CD4-positive, alpha-beta T cell treated with Interleukin-17A for 1 hour (primary cell): ENCODE results near the gene PAPOLA.
A peak's percentile ranks its signal among the peaks of the same experiment; 100 is the strongest.
"Not testable (repeated sequence)": the region's sequence is repeated elsewhere in the genome, so short reads cannot be mapped to it uniquely, and the experiment has no call there.

Experiments used
- DNase-seq: peaks from one replicate; pipeline ENCODE4 v3.0.0-alpha.2; 2020

PAPOLA gene

GRCh38 chr14:96503306-96503679 is 1.1 kb downstream of the PAPOLA start:
- DNase-seq, result no peak

DNA sequence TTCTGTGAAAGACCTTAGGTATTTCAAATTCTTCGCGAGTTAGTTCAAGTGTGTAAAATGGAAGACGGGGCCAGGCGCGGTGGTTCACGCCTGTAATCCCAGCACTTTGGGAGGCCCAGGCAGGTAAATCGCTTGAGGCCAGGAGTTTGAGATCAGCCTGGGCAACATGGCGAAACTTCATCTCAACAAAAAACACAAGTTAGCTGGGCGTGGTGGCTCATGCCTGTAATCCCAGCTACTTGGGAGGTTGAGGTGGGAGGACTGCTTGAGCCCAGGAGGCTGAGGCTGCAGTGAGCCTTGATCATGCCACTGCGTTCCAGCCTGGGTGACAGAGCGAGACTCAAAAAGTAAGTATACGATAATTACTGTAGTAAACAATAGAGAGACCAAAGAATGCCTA is 2.2 kb downstream of the PAPOLA start:
- DNase-seq, result not testable (repeated sequence)

DNA sequence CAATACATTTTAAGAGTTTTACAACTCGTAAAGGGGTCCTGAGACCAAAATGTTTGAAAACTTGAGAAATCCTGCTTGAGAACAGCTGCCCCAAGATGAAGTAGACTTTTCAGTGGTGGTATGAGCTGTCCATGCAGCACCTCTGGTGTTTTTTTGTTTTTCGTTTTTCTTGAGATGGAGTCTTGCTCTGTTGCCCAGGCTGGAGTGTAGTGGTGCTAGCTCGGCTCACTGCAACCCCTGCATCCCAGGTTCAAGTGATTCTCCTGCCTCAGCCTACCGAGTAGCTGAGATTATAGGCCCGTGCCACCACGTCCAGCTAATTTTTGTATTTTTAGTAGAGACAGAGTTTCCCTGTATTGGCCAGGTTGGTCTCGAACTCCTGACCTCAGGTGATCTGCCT is 5.5 kb downstream of the PAPOLA start:
- no peak for DNase-seq

DNA sequence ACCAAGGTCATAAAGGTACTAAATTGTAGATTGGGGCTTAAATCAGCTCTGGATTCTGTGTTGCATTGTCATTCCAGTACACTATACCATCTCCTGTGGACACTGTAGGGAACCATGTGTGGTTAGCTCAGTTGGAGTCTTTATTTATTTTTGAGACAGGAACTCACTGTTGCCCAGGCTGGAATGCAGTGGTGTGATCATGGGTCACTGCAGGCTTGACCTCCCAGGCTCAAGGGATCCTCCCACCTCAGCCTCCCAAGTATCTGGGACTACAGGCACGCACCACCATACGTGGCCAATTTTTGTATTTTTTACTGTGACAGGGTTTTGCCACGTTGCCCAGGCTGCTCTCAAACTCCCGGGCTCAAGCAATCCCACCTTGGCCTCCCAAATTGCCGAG is 6.7 kb downstream of the PAPOLA start:
- no peak for DNase-seq

DNA sequence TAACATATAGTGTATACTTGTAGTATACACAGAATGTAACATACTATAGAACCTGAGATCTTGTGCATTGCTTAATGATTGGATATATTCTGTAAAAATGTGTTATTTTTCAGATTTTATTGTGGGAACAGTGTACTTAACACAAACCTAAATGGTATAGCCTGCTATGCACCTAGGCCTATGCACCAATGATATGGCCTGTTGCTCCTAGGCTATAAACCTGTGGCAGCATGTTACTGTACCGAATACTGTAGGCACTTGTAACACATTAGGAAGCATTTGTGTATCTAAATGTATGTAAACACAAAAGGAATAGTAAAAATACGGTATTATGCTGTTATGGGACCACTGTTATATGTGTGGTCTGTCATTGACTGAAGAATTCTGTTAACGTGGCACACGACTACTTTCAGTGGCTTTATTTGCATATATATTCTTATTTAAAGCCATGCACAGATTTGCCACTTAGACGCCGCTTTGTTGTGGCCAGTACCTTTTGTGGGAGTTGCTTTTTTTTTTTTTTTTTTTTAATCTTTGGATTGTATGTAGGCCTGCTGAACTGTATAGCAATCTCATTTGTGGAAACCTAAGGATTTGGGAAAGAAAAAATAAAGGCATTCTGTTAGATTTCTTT is 7.4 kb downstream of the PAPOLA start:
- DNase-seq, result no peak

- DNase-seq, result no peak
These were observed 9.0 kb downstream of the PAPOLA start for GRCh38 chr14:96511146-96511545.

GRCh38 chr14:96511667-96512066 is 9.5 kb downstream of the PAPOLA start:
- DNase-seq, result no peak

DNA sequence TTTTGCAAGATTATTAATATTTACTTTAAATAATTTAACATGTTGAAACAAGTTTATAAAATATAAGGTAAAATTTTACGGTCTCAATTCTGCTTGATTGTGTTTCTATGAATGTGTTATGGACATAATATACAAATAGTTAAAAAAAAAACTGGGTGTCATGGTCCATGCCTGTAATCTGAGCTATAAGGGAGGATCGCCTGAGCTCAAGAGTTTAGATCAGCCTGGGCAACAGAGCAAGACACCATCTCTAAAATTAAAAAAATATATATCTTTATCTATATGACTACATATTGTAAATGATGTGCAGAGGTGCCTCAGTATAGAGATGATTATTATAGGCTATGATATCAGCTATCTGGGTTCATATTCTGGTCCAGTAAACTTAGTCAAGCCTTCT is 9.9 kb downstream of the PAPOLA start:
- no peak for DNase-seq

DNA sequence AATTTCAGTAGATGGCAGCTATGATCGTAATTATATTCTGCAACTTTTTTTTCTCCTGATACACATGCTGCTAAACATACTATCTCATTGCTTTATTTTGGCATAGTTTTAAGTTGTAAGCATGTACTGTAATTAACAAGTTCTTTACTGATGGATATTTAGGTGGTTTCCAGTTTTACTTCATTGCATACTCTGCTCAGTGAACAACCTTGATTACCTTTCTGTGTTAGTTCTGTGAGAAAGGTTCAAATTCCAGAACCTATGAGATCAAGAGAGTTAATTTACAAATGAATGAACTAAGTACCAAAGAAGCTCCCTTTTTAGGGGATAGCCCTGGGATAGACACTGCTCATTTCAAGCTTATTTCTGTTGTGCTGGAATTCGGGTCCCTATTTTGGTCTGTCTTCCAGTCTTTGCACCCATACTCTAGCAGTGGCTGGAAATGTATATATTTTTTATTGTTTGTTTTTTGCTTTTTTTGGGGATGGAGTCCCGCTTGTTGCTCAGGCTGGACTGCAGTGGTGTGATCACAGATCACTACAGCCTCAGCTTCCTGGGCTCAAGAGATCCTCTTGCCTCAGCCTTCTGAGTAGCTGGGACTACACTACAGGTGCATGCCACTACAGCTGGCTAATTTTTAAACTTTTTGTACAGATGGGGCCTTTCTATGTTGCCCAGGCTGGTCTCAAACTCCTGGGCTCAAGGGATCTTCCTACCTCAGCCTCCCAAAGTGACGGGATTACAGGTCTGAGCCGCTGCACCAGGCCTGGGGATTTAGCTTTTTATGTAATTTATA is 10.6 kb downstream of the PAPOLA start:
- DNase-seq, result no peak

- no peak for DNase-seq
These were observed 12.5 kb downstream of the PAPOLA start for GRCh38 chr14:96514694-96515093.

GRCh38 chr14:96515731-96516130 is 13.5 kb downstream of the PAPOLA start:
- no peak for DNase-seq

GRCh38 chr14:96516351-96516750 is 14.2 kb downstream of the PAPOLA start:
- no peak for DNase-seq

- no peak for DNase-seq
These were observed 17.8 kb downstream of the PAPOLA start for GRCh38 chr14:96519970-96520369.

- DNase-seq, result no peak
These were observed 23.3 kb downstream of the PAPOLA start for GRCh38 chr14:96525452-96525851.

GRCh38 chr14:96532632-96533031 is 30.4 kb downstream of the PAPOLA start:
- no peak for DNase-seq

GRCh38 chr14:96536807-96537206 is 34.6 kb downstream of the PAPOLA start:
- no peak for DNase-seq

GRCh38 chr14:96538097-96538989 is 36.2 kb downstream of the PAPOLA start:
- no peak for DNase-seq

GRCh38 chr14:96538990-96539317 is 36.8 kb downstream of the PAPOLA start:
- DNase-seq, result no peak

DNA sequence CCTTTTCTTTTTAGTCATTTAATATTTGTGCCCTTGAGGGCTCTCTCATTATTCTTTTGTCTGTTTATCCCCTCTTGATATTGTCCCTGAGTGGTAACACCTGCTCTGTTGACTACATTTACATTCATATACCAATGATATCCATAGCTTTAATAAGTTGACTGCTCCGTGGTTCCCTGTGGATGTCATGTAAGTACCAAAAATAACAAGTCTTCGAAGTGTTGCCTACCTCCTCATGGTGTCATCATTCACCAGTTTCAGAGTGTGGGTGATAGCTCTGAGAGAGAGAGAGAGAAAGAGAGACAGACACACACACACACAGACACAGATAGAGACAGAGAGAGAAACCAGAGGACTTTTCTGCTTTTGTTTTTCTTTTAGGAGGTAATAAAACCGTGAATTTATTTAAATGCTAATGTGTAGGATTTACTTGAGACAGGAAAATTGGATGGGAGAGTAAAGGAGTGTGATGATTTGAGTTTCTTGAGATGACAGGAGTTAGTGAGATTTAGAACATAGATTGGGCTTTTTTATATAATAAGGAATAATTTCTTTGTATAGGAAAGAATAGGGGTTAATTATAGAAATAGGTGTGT is 52.2 kb downstream of the PAPOLA start:
- no peak for DNase-seq

GRCh38 chr14:96559571-96559970 is 57.4 kb downstream of the PAPOLA start:
- no peak for DNase-seq

- no peak for DNase-seq
These were observed 62.2 kb downstream of the PAPOLA start for GRCh38 chr14:96564389-96564788.

- no peak for DNase-seq
These were observed 63.6 kb downstream of the PAPOLA start for GRCh38 chr14:96565811-96566210.

DNA sequence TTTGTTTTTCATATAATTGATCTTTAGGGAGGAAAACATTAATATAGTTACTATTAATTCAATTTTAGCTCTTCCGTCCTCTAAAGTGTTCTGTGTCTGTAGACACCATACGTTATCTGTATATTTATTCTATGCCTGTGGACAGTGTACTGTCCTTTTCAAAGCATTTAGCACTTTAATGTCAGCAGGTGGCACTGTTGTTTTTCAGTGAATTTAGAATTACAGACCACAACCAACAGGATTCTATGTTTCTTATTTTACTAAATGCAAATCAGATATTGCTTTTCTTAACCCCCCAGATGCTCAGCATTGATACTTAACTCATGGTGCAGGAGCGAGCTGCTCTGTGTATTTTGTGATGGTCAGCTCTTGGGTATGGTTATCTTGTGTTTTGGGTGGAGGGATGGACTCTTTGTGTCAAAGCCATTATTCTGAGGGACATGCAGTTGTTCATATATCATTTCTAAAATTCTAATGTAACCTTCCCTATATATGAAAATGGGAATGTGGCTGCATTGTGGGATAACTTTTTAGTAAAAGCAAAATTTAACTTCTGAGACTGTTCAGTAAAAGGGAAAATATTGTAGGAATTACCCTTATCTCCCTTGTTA is 65.2 kb downstream of the PAPOLA start:
- DNase-seq, result peak; percentile 51
